T-cell (primary cell): ENCODE measurements around the gene MYBPC2. TPM values are rescaled to one million over a fixed set of nuclear protein-coding genes. Genes with fewer than 3 reads are reported as not detected.

ENCODE experiments used
- ATAC-seq, 4 experiments: fragments of 200-7000 bp in 3 of 4; fragments of 150-1000 bp in 1 of 4; cut with Tn5 transposase; replicated peaks in 1 of 4; 1 replicate in 3 of 4; 2 replicates in 1 of 4; pipeline ENCODE4 v1.10.0; 2021; ENCODE audit warnings: moderate library complexity in 3 of 4, mild to moderate bottlenecking in 2 of 4, moderate number of reproducible peaks in 1 of 4
- CTCF ChIA-PET, 2 donors: fragments of 300-600 bp; sonication (Branson Sonifier 250); formaldehyde crosslinking; loops; one replicate each; lab custom pipeline; 2022; ENCODE audit warnings: antibody characterized with exemption in 2 of 2; lab: Charles Lee
- POLR2A ChIA-PET, 2 donors: fragments of 300-600 bp; sonication (Branson Sonifier 250); formaldehyde crosslinking; loops; one replicate each; lab custom pipeline; 2022; ENCODE audit warnings: antibody characterized with exemption in 2 of 2; lab: Charles Lee
- DNase-seq, 35 experiments: peaks; one replicate each; pipeline versions ENCODE4 v3.0.0 to v3.0.0-alpha.2; 2013 to 2023
- H3K27ac ChIP-seq: one replicate; pipeline ENCODE4 v1.5.1; 2013; ENCODE audit warnings: low read length
- H3K27me3 ChIP-seq, 2 experiments: replicated peaks in 1 of 2; 1 replicate in 1 of 2; 2 replicates in 1 of 2; pipeline versions ENCODE4 v1.6.1 to v1.7.0; 2013; ENCODE audit warnings: low read length in 1 of 2, mixed read lengths in 1 of 2; ENCODE audit not compliant: control insufficient read depth in 2 of 2, insufficient read depth in 2 of 2; ENCODE audit errors: extremely low read depth in 1 of 2
- H3K36me3 ChIP-seq, 2 donors: 1 replicate in 1 of 2; 2 replicates in 1 of 2; pipeline versions ENCODE4 v1.6.1 to v1.7.0; 2013; ENCODE audit warnings: low read length in 1 of 2; ENCODE audit not compliant: control insufficient read depth in 2 of 2, insufficient read depth in 1 of 2; ENCODE audit errors: extremely low read depth in 1 of 2
- H3K4me1 ChIP-seq, 2 experiments: 1 replicate in 1 of 2; 2 replicates in 1 of 2; pipeline versions ENCODE4 v1.6.1 to v1.7.0; 2013; ENCODE audit warnings: low read length in 2 of 2, mixed read lengths in 1 of 2; ENCODE audit not compliant: insufficient read depth in 2 of 2, control insufficient read depth in 1 of 2; ENCODE audit errors: extremely low read depth in 1 of 2
- H3K4me3 ChIP-seq, 2 donors: 1 replicate in 1 of 2; 2 replicates in 1 of 2; pipeline versions ENCODE4 v1.5.1 to v1.7.0; 2013; ENCODE audit warnings: mild to moderate bottlenecking in 2 of 2, low read length in 1 of 2, moderate library complexity in 1 of 2; ENCODE audit not compliant: control insufficient read depth in 1 of 2; ENCODE audit errors: extremely low read depth in 1 of 2
- H3K9me3 ChIP-seq: 2 replicates; pipeline ENCODE4 v1.7.0; 2013
- H3K27ac Mint-ChIP-seq, 2 donors: one replicate each; pipeline ENCODE4 v1.8.0; 2020 to 2021; ENCODE audit warnings: mild to moderate bottlenecking in 2 of 2, mixed read lengths in 2 of 2
- H3K27me3 Mint-ChIP-seq, 2 donors: one replicate each; pipeline ENCODE4 v1.8.0; 2021 to 2022; ENCODE audit warnings: mixed read lengths in 2 of 2
- H3K36me3 Mint-ChIP-seq: one replicate; pipeline ENCODE4 v1.8.0; 2021; ENCODE audit warnings: mixed read lengths
- H3K4me1 Mint-ChIP-seq, 3 donors: one replicate each; pipeline ENCODE4 v1.8.0; 2020 to 2022; ENCODE audit warnings: mixed read lengths in 3 of 3, mild to moderate bottlenecking in 1 of 3
- H3K4me3 Mint-ChIP-seq, 3 donors: one replicate each; pipeline ENCODE4 v1.8.0; 2020 to 2022; ENCODE audit warnings: mild to moderate bottlenecking in 3 of 3, mixed read lengths in 3 of 3, moderate library complexity in 3 of 3
- H3K9me3 Mint-ChIP-seq, 3 donors: one replicate each; pipeline ENCODE4 v1.8.0; 2020 to 2022; ENCODE audit warnings: mixed read lengths in 3 of 3
- WGBS: methylation state at CpG from one replicate; pipeline ENCODE4 v1.1.5; 2013; ENCODE audit warnings: missing lambda C conversion rate; ENCODE audit not compliant: insufficient coverage; 5-methylcytosine and 5-hydroxymethylcytosine counted together
- total RNA-seq, 35 experiments: library from RNA in 6 of 35; stranded (reverse) in 6 of 35; fragments of 120-200 nt in 1 of 35; gene quantifications; one replicate each; pipeline versions ENCODE4 v1.2.1 to v1.2.4 and lab custom pipeline; 2013 to 2026

MYBPC2 gene
- total RNA-seq, 5 donors from 2014 or later (not counting 1 experiment from before 2014, with no cell fraction given) = 0.28 to 0.38 TPM; not detected in 3

- Histone ChIP-seq H3K9me3 (no peaks in the 10 kb centered on the region), H3K36me3 (no peaks in the 10 kb centered on the region), H3K27ac (no peak overlapping the region), H3K4me1 (peaks cover 0 to 7% of the 10 kb centered on the region in 2 experiments), H3K27me3 (peaks cover 0 to 60% of the 10 kb centered on the region in 2 experiments), H3K4me3 (no peak overlapping the region)
- peaks cover 41 to 52% of the 10 kb centered on the region in 2 donors for H3K27me3 Mint-ChIP-seq
- ChIA-PET CTCF (no interaction called here), POLR2A (no interaction called here)
- H3K4me3 Mint-ChIP-seq = no peak overlapping the region
- WGBS = 54% methylated on average over 23 of the region's 32 CpGs
- no peak for ATAC-seq
- peaks cover 0 to 8% (median 4%) of the 10 kb centered on the region in 3 donors for H3K4me1 Mint-ChIP-seq
- no peak for DNase-seq
- H3K9me3 Mint-ChIP-seq = no peaks in the 10 kb centered on the region
- H3K27ac Mint-ChIP-seq = no peak overlapping the region
- H3K36me3 Mint-ChIP-seq = no peaks in the 10 kb centered on the region
Observed at GRCh38 chr19:50459067-50459456, 26.4 kb downstream of the MYBPC2 start.

GRCh38 chr19:50459638-50460037 is 26.9 kb downstream of the MYBPC2 start:
- Mint-ChIP-seq H3K4me1 (peaks cover 0 to 8% (median 4%) of the 10 kb centered on the region in 3 donors), H3K27me3 (peaks cover 41 to 54% of the 10 kb centered on the region in 2 donors), H3K36me3 (no peaks in the 10 kb centered on the region), H3K9me3 (no peaks in the 10 kb centered on the region), H3K27ac (no peak overlapping the region), H3K4me3 (no peak overlapping the region)
- Histone ChIP-seq H3K4me3 (no peak overlapping the region), H3K9me3 (no peaks in the 10 kb centered on the region), H3K27ac (no peak overlapping the region), H3K36me3 (no peaks in the 10 kb centered on the region), H3K4me1 (peaks cover 0 to 7% of the 10 kb centered on the region in 2 experiments), H3K27me3 (peaks cover 0 to 62% of the 10 kb centered on the region in 2 experiments)
- ChIA-PET CTCF (no interaction called here), POLR2A (no interaction called here)
- ATAC-seq = no peak
- no CpG with 5 or more reads among the region's 1 CpG for WGBS
- no peak for DNase-seq

DNA sequence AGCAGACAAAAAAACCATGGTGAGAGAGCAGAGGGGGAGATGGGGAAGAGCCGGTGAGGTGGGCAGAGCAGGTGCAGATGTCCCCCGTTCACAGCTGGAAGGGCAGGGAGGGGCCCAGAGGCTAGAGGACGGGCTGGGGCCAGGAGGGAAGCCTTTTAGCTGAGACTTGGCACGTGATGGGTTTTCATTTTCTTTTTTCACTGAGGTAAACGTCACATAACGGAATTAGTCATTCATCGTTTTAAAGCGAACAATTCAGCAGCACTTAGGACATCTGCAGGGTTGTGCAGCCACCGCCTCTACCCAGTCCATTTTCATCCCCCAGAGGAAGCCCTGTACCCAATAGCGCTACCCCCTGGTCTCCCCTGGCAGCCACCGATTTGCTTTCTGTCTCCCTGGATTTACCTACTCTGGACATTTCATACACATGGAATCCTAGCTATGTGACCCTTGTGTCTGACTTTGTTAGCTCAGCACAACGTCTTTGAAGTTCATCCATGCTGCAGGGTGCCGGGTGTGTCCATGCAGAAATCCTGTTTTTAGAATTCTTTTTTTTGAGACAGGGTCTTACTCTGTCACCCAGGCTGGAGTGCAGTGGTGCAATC is 27.6 kb downstream of the MYBPC2 start:
- Histone ChIP-seq H3K4me1 (peaks cover 0 to 7% of the 10 kb centered on the region in 2 experiments), H3K4me3 (no peak overlapping the region), H3K36me3 (no peaks in the 10 kb centered on the region), H3K27ac (no peak overlapping the region), H3K9me3 (no peaks in the 10 kb centered on the region), H3K27me3 (peaks cover 0 to 63% of the 10 kb centered on the region in 2 experiments)
- Mint-ChIP-seq H3K36me3 (no peaks in the 10 kb centered on the region), H3K27me3 (peaks cover 44 to 51% of the 10 kb centered on the region in 2 donors), H3K27ac (no peak overlapping the region), H3K4me1 (peaks cover 0 to 8% (median 4%) of the 10 kb centered on the region in 3 donors), H3K4me3 (no peak overlapping the region), H3K9me3 (no peaks in the 10 kb centered on the region)
- DNase-seq (no peak), ATAC-seq (no peak)
- POLR2A ChIA-PET = no interaction called here
- WGBS = 36% methylated on average over 13 of the region's 13 CpGs
- CTCF ChIA-PET = interaction anchor here in 1 of 2 donors (0.6 kb wide), 1 partner anchor 132 kb away, joined by 6 read pairs; no protein-coding TSS in a partner anchor

DNA sequence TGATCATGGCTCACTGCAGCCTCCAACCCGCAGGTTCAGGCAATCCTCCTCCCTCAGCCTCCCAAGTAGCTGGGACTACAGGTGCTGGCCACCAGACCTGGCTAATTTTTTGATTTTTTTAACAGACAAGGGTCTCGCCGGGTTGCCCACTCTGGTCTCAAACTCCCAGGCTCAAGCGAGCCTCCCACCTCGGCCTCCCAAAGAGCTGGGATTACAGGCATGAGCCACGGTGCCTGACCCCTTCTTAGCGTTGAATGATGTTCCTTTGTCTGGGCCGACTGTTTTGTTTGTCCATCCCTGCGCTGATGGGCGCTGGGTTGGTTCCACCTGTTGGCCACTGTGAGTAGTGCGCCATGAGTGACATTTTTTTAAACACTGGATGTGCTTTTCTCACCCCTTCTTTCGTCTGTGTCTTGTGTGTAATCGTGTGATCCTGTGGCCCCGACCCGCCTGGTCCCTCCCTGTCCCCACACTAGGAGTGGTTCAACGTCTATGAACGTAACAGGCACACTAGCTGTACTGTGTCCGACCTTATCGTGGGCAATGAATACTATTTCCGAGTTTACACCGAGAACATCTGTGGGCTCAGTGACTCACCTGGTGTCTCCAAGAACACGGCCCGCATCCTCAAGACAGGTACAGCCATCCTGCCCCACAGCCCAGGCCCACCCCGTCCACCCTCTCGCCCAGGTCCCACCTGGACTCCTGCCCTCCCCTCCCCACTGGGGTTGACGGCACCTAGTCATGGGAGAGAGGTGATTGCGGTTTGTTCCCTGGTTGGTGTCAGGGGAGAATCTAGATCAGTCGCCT is 28.6 kb downstream of the MYBPC2 start:
- peaks cover 39 to 44% of the 10 kb centered on the region in 2 donors for H3K27me3 Mint-ChIP-seq
- H3K36me3 Mint-ChIP-seq = no peaks in the 10 kb centered on the region
- ChIA-PET CTCF (no interaction called here), POLR2A (no interaction called here)
- H3K4me3 Mint-ChIP-seq = no peak overlapping the region
- H3K9me3 ChIP-seq = no peaks in the 10 kb centered on the region
- ATAC-seq (peak; percentile 70 to 85 (median 78)), DNase-seq (peak in 31 of 35 experiments; percentile 3 to 77 (median 40))
- no peaks in the 10 kb centered on the region for H3K9me3 Mint-ChIP-seq
- peaks cover 0 to 63% of the 10 kb centered on the region in 2 experiments for H3K27me3 ChIP-seq
- no peak overlapping the region for H3K27ac Mint-ChIP-seq
- peaks cover 0 to 7% of the 10 kb centered on the region in 2 experiments for H3K4me1 ChIP-seq
- H3K4me1 Mint-ChIP-seq = peaks cover 0 to 8% (median 4%) of the 10 kb centered on the region in 3 donors
- H3K36me3 ChIP-seq = no peaks in the 10 kb centered on the region
- WGBS = 35% methylated on average over 16 of the region's 28 CpGs
- no peak overlapping the region for H3K4me3 ChIP-seq
- no peak overlapping the region for H3K27ac ChIP-seq

GRCh38 chr19:50462970-50463369 is 30.3 kb downstream of the MYBPC2 start:
- 82% methylated on average over 7 of the region's 7 CpGs for WGBS
- no peaks in the 10 kb centered on the region for H3K36me3 ChIP-seq
- peaks cover 0 to 57% of the 10 kb centered on the region in 2 experiments for H3K27me3 ChIP-seq
- no peak overlapping the region for H3K4me3 Mint-ChIP-seq
- no peaks in the 10 kb centered on the region for H3K36me3 Mint-ChIP-seq
- ChIA-PET POLR2A (no interaction called here), CTCF (interaction anchor here in 1 of 2 donors (0.6 kb wide), 1 partner anchor 190 kb away, joined by 4 read pairs; no protein-coding TSS in a partner anchor)
- no peaks in the 10 kb centered on the region for H3K9me3 ChIP-seq
- no peaks in the 10 kb centered on the region for H3K9me3 Mint-ChIP-seq
- no peak overlapping the region for H3K27ac Mint-ChIP-seq
- no peak overlapping the region for H3K27ac ChIP-seq
- no peak overlapping the region for H3K4me3 ChIP-seq
- no peak for DNase-seq
- H3K4me1 ChIP-seq = peaks cover 0 to 7% of the 10 kb centered on the region in 2 experiments
- peaks cover 29 to 32% of the 10 kb centered on the region in 2 donors for H3K27me3 Mint-ChIP-seq
- peaks cover 0 to 8% (median 4%) of the 10 kb centered on the region in 3 donors for H3K4me1 Mint-ChIP-seq
- no peak for ATAC-seq

DNA sequence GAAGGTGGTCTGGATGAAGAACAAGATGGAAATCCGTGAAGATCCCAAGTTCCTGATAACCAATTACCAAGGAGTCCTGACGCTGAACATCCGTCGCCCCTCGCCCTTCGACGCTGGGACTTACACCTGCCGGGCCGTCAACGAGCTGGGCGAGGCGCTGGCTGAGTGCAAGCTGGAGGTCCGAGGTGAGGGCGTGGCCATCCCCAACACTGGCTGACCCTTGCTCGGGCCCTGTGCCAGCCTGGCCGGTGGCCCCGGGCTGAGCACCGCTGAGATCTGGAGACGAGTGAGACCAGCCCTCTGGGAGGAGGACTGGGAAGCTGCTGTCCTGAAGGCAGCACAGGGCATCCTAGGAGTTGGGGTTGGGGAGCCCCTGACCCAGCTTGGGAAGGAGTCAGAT is 31.7 kb downstream of the MYBPC2 start:
- Mint-ChIP-seq H3K4me1 (peaks cover 0 to 8% (median 4%) of the 10 kb centered on the region in 3 donors), H3K36me3 (no peaks in the 10 kb centered on the region), H3K27me3 (peaks cover 36% of the 10 kb centered on the region in 2 donors), H3K9me3 (no peaks in the 10 kb centered on the region), H3K4me3 (no peak overlapping the region), H3K27ac (no peak overlapping the region)
- WGBS = 83% methylated on average over 18 of the region's 19 CpGs
- Histone ChIP-seq H3K27ac (no peak overlapping the region), H3K36me3 (no peaks in the 10 kb centered on the region), H3K9me3 (no peaks in the 10 kb centered on the region), H3K4me1 (peaks cover 0 to 7% of the 10 kb centered on the region in 2 experiments), H3K4me3 (no peak overlapping the region), H3K27me3 (peaks cover 0 to 52% of the 10 kb centered on the region in 2 experiments)
- ATAC-seq (no peak), DNase-seq (no peak)
- ChIA-PET CTCF (no interaction called here), POLR2A (no interaction called here)
